Ovary (tissue), 3 donors: Measurements from ENCODE around the gene PITX2.

Experiments
- POLR2A ChIP-seq: fragments of 450-650 bp; IDR thresholded peaks from one replicate; pipeline ENCODE4 v1.6.1; 2017; ENCODE audit warnings: antibody characterized with exemption, mild to moderate bottlenecking, moderate library complexity
- TF ChIP-seq, protein P1 (sequence below), 3 donors: fragments of 450-650 bp in 2 of 3; fragments of 200-600 bp in 1 of 3; IDR thresholded peaks; one replicate each; pipeline versions ENCODE4 v1.5.1 to v1.8.0; 2016 to 2022; ENCODE audit warnings: antibody characterized with exemption in 3 of 3, mild to moderate bottlenecking in 1 of 3
- donor health status: DM: no; HTN: no; CAD: no.

DNA sequence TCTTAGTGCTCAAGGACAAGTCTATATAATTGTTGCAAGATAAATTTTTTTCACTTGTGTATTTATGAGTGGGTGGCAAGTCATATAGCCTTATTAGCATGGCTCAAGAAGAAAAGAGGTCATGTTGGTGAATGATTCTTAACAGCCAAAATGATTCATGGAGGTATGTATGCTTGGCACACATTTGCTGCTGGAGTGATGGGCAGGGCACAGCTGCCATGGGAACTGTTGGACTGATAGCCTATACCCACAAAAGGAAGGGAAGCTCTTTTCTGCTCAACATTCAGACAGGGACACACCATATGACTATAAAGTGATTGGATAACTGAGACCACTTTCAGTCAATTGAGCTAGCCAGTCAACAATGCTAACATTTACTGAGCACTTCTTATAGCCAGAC lies 46.8 kb upstream of the PITX2 start:
- TF ChIP-seq, protein P1, sequence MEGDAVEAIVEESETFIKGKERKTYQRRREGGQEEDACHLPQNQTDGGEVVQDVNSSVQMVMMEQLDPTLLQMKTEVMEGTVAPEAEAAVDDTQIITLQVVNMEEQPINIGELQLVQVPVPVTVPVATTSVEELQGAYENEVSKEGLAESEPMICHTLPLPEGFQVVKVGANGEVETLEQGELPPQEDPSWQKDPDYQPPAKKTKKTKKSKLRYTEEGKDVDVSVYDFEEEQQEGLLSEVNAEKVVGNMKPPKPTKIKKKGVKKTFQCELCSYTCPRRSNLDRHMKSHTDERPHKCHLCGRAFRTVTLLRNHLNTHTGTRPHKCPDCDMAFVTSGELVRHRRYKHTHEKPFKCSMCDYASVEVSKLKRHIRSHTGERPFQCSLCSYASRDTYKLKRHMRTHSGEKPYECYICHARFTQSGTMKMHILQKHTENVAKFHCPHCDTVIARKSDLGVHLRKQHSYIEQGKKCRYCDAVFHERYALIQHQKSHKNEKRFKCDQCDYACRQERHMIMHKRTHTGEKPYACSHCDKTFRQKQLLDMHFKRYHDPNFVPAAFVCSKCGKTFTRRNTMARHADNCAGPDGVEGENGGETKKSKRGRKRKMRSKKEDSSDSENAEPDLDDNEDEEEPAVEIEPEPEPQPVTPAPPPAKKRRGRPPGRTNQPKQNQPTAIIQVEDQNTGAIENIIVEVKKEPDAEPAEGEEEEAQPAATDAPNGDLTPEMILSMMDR (IDR thresholded peaks at IDR 0.05) = no peak
- no peak for TF ChIP-seq POLR2A
